ENCODE results near the gene PRKCB.

DNA sequence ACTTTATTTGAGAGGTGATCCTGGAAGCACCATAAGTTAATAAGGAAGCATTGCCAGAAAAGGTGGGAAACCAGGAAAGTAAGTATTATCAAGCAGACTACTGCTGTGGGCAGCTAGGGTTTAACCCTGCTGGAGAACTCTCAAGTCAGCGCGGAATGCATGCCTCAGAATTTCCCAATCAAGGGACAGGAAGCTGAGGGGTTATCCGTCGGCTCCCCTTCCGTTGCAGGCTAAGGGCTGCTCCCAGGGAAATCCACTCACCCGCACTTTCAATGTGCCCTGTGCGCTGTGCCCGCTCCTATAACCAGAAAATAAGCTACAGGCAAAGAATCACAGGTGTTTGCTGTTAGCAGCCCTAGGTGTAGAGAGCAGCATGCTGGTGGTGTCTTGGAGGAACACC, 281.9 kb downstream of the PRKCB start:
- TF ChIP-seq, protein P1, sequence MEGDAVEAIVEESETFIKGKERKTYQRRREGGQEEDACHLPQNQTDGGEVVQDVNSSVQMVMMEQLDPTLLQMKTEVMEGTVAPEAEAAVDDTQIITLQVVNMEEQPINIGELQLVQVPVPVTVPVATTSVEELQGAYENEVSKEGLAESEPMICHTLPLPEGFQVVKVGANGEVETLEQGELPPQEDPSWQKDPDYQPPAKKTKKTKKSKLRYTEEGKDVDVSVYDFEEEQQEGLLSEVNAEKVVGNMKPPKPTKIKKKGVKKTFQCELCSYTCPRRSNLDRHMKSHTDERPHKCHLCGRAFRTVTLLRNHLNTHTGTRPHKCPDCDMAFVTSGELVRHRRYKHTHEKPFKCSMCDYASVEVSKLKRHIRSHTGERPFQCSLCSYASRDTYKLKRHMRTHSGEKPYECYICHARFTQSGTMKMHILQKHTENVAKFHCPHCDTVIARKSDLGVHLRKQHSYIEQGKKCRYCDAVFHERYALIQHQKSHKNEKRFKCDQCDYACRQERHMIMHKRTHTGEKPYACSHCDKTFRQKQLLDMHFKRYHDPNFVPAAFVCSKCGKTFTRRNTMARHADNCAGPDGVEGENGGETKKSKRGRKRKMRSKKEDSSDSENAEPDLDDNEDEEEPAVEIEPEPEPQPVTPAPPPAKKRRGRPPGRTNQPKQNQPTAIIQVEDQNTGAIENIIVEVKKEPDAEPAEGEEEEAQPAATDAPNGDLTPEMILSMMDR (IDR thresholded peaks at IDR 0.05): no peak
- no peak for TF ChIP-seq POLR2A (IDR thresholded peaks at IDR 0.05)
